ENCODE results near the gene EIF3D.

EIF3D gene

GRCh38 chr22:36465232-36466021 is 63.5 kb downstream of the EIF3D start:
- peaks cover 32% of the 10 kb centered on the region; the same call in 1 of the 2 replicates for H3K36me3 ChIP-seq (ENCODE audit: insufficient read depth, low read length)
- H3F3A ChIP-seq (ENCODE audit: insufficient read depth, low read length), result no peaks in the 10 kb centered on the region
- no peaks in the 10 kb centered on the region for H4K20me1 ChIP-seq (ENCODE audit: insufficient read depth, low read length)
- H3K9me2 ChIP-seq (ENCODE audit: low read depth, low read length), result no peaks in the 10 kb centered on the region
- H3K4me1 ChIP-seq (ENCODE audit: insufficient read depth, low read length, severe bottlenecking), result no peaks in the 10 kb centered on the region
- no peak overlapping the region for H3K27ac ChIP-seq (ENCODE audit: low read depth, low read length, poor library complexity, severe bottlenecking)
- H3K4me3 ChIP-seq (ENCODE audit: low read depth, low read length, poor library complexity, severe bottlenecking), result no peak overlapping the region
- no peaks in the 10 kb centered on the region for H3K27me3 ChIP-seq (ENCODE audit: insufficient read depth, low read length)
- no peaks in the 10 kb centered on the region for H3K9me3 ChIP-seq (ENCODE audit: low read length)
- H2AFZ ChIP-seq (ENCODE audit: low read length), result no peak overlapping the region
- H3K79me2 ChIP-seq (ENCODE audit: insufficient read depth, low read length), result no peaks in the 10 kb centered on the region
- no peak for TF ChIP-seq CTCF (IDR thresholded peaks at IDR 0.05; ENCODE audit: low read length)
- no peak for TF ChIP-seq EZH2 (IDR thresholded peaks at IDR 0.05; ENCODE audit: borderline replicate concordance, low read length)
- H3K4me2 ChIP-seq (ENCODE audit: low read length), result no peak overlapping the region
- no peak overlapping the region for H3K9ac ChIP-seq (ENCODE audit: low read length)

- Histone ChIP-seq H3K9me2 (ENCODE audit: low read depth, low read length) (no peaks in the 10 kb centered on the region), H2AFZ (ENCODE audit: low read length) (no peak overlapping the region), H3K9me3 (ENCODE audit: low read length) (no peaks in the 10 kb centered on the region), H3K36me3 (ENCODE audit: insufficient read depth, low read length) (peaks cover 32% of the 10 kb centered on the region; the same call in 1 of the 2 replicates), H3K4me3 (ENCODE audit: low read depth, low read length, poor library complexity, severe bottlenecking) (no peak overlapping the region), H3K27ac (ENCODE audit: low read depth, low read length, poor library complexity, severe bottlenecking) (no peak overlapping the region), H3K4me1 (ENCODE audit: insufficient read depth, low read length, severe bottlenecking) (no peaks in the 10 kb centered on the region), H3K9ac (ENCODE audit: low read length) (no peak overlapping the region), H3K4me2 (ENCODE audit: low read length) (no peak overlapping the region), H4K20me1 (ENCODE audit: insufficient read depth, low read length) (no peaks in the 10 kb centered on the region), H3K79me2 (ENCODE audit: insufficient read depth, low read length) (no peaks in the 10 kb centered on the region), H3K27me3 (ENCODE audit: insufficient read depth, low read length) (no peaks in the 10 kb centered on the region), H3F3A (ENCODE audit: insufficient read depth, low read length) (no peaks in the 10 kb centered on the region)
- TF ChIP-seq EZH2 (IDR thresholded peaks at IDR 0.05; ENCODE audit: borderline replicate concordance, low read length) (no peak), CTCF (IDR thresholded peaks at IDR 0.05; ENCODE audit: low read length) (no peak)
Observed at GRCh38 chr22:36464715-36465231, 64.2 kb downstream of the EIF3D start.

GRCh38 chr22:36463783-36464184 is 65.2 kb downstream of the EIF3D start:
- Histone ChIP-seq H3K4me3 (ENCODE audit: low read depth, low read length, poor library complexity, severe bottlenecking) (no peak overlapping the region), H3K4me2 (ENCODE audit: low read length) (no peak overlapping the region), H3K9me3 (ENCODE audit: low read length) (no peaks in the 10 kb centered on the region), H3K79me2 (ENCODE audit: insufficient read depth, low read length) (no peaks in the 10 kb centered on the region), H3K36me3 (ENCODE audit: insufficient read depth, low read length) (peaks cover 26% of the 10 kb centered on the region; the same call in 1 of the 2 replicates), H3K27me3 (ENCODE audit: insufficient read depth, low read length) (no peaks in the 10 kb centered on the region), H3K9ac (ENCODE audit: low read length) (no peak overlapping the region), H4K20me1 (ENCODE audit: insufficient read depth, low read length) (no peaks in the 10 kb centered on the region), H3K9me2 (ENCODE audit: low read depth, low read length) (no peaks in the 10 kb centered on the region), H2AFZ (ENCODE audit: low read length) (no peak overlapping the region), H3K4me1 (ENCODE audit: insufficient read depth, low read length, severe bottlenecking) (no peaks in the 10 kb centered on the region), H3F3A (ENCODE audit: insufficient read depth, low read length) (no peaks in the 10 kb centered on the region), H3K27ac (ENCODE audit: low read depth, low read length, poor library complexity, severe bottlenecking) (no peak overlapping the region)
- TF ChIP-seq EZH2 (IDR thresholded peaks at IDR 0.05; ENCODE audit: borderline replicate concordance, low read length) (no peak), CTCF (IDR thresholded peaks at IDR 0.05; ENCODE audit: low read length) (no peak)

Measured in OCI-LY1 (cell line).